Thyroid gland (tissue), 4 donors: ENCODE results near the gene PCSK1. TPM values are rescaled to one million over a fixed set of nuclear protein-coding genes. Genes with fewer than 3 reads are reported as not detected.

ENCODE experiments used
- DNase-seq, 2 donors: peaks; one replicate each; pipeline ENCODE4 v3.0.0-alpha.2; 2019
- H3K27ac ChIP-seq, 3 donors: fragments of 200-600 bp; sonication (generic); 1 replicate in 2 of 3; 2 replicates in 1 of 3; pipeline ENCODE4 v1.5.1; 2016 to 2019; ENCODE audit warnings: mild to moderate bottlenecking in 1 of 3, moderate library complexity in 1 of 3
- H3K27me3 ChIP-seq: fragments of 200-600 bp; sonication (generic); one replicate; pipeline ENCODE4 v1.5.1; 2019
- H3K36me3 ChIP-seq, 2 donors: fragments of 200-600 bp; sonication (generic); one replicate each; pipeline ENCODE4 v1.5.1; 2016 to 2019
- H3K4me1 ChIP-seq, 2 donors: fragments of 200-600 bp; sonication (generic); one replicate each; pipeline ENCODE4 v1.5.1; 2017 to 2019
- H3K4me3 ChIP-seq, 3 donors: fragments of 200-600 bp; sonication (generic); replicated peaks in 1 of 3; 1 replicate in 2 of 3; 2 replicates in 1 of 3; pipeline ENCODE4 v1.5.1; 2016; ENCODE audit warnings: mild to moderate bottlenecking in 1 of 3
- H3K9me3 ChIP-seq: fragments of 200-600 bp; sonication (generic); one replicate; pipeline ENCODE4 v1.5.1; 2017
- CTCF ChIP-seq, 6 experiments: fragments of 200-600 bp in 3 of 6; fragments of 450-650 bp in 3 of 6; sonication (generic) in 3 of 6; IDR thresholded peaks; one replicate each; pipeline ENCODE4 v1.5.1; 2016 to 2019; ENCODE audit warnings: antibody characterized with exemption in 6 of 6, mild to moderate bottlenecking in 2 of 6, inconsistent platforms in 1 of 6, moderate library complexity in 1 of 6
- POLR2A ChIP-seq, 2 donors: fragments of 450-650 bp; IDR thresholded peaks; one replicate each; pipeline ENCODE4 v1.6.1; 2017; ENCODE audit warnings: antibody characterized with exemption in 2 of 2, mild to moderate bottlenecking in 2 of 2, moderate library complexity in 1 of 2
- WGBS, 2 donors: methylation state at CpG; one replicate each; pipeline ENCODE4 v1.1.5; 2017; 5-methylcytosine and 5-hydroxymethylcytosine counted together
- intact Hi-C: fragments of 100-400 bp; cut with DNase I; formaldehyde crosslinking; loops from one replicate; pipeline ENCODE4 v1.15.1; 2023
- total RNA-seq, 4 donors: library from RNA; depleted of rRNA; stranded (reverse); fragments of >200 nt; gene quantifications; one replicate each; pipeline ENCODE4 v1.2.3, GENCODE V29; 2016

Gene PCSK1
- total RNA-seq, 4 donors from 2014 or later = 2.3 to 16.8 (median 7.3) TPM

- Histone ChIP-seq H3K4me1 (no peaks in the 10 kb centered on the region), H3K27ac (no peak overlapping the region), H3K4me3 (no peak overlapping the region), H3K9me3 (no peaks in the 10 kb centered on the region), H3K27me3 (no peaks in the 10 kb centered on the region), H3K36me3 (no peaks in the 10 kb centered on the region)
- TF ChIP-seq POLR2A (IDR thresholded peaks at IDR 0.05) (no peak), CTCF (IDR thresholded peaks at IDR 0.05) (no peak)
- no peak for DNase-seq
- intact Hi-C loops = no loop called here
- WGBS, 2 donors = 76 to 78% methylated on average over 4 of the region's 4 CpGs
These were observed 41.0 kb upstream of the PCSK1 start for GRCh38 chr5:96474073-96474472.

- Histone ChIP-seq H3K4me3 (no peak overlapping the region), H3K9me3 (no peaks in the 10 kb centered on the region), H3K27ac (no peak overlapping the region), H3K36me3 (no peaks in the 10 kb centered on the region), H3K4me1 (no peaks in the 10 kb centered on the region), H3K27me3 (no peaks in the 10 kb centered on the region)
- DNase-seq = no peak
- intact Hi-C loops = no loop called here
- 45 to 48% methylated on average over 1 of the region's 1 CpG for WGBS, 2 donors
- TF ChIP-seq CTCF (IDR thresholded peaks at IDR 0.05) = no peak
- no peak for TF ChIP-seq POLR2A (IDR thresholded peaks at IDR 0.05)
These were observed 40.1 kb upstream of the PCSK1 start for GRCh38 chr5:96473155-96473554.

- TF ChIP-seq POLR2A (IDR thresholded peaks at IDR 0.05) (no peak), CTCF (IDR thresholded peaks at IDR 0.05) (no peak)
- DNase-seq = no peak
- H3K27me3 ChIP-seq = no peaks in the 10 kb centered on the region
- H3K9me3 ChIP-seq = no peaks in the 10 kb centered on the region
- H3K27ac ChIP-seq = no peak overlapping the region
- no peak overlapping the region for H3K4me3 ChIP-seq
- no peaks in the 10 kb centered on the region for H3K36me3 ChIP-seq
- 86 to 95% methylated on average over 1 of the region's 1 CpG for WGBS, 2 donors
- H3K4me1 ChIP-seq = no peaks in the 10 kb centered on the region
- intact Hi-C loops = no loop called here
These were observed 37.7 kb upstream of the PCSK1 start for GRCh38 chr5:96470785-96471184.

GRCh38 chr5:96468956-96469355 lies 35.9 kb upstream of the PCSK1 start:
- WGBS, 2 donors = 79 to 82% methylated on average over 5 of the region's 5 CpGs
- Histone ChIP-seq H3K36me3 (no peaks in the 10 kb centered on the region), H3K27me3 (no peaks in the 10 kb centered on the region), H3K27ac (no peak overlapping the region), H3K4me1 (no peaks in the 10 kb centered on the region), H3K4me3 (no peak overlapping the region), H3K9me3 (no peaks in the 10 kb centered on the region)
- DNase-seq = no peak
- intact Hi-C loops = no loop called here
- no peak for TF ChIP-seq CTCF (IDR thresholded peaks at IDR 0.05)
- no peak for TF ChIP-seq POLR2A (IDR thresholded peaks at IDR 0.05)

GRCh38 chr5:96463091-96463490 lies 30.0 kb upstream of the PCSK1 start:
- intact Hi-C loops = no loop called here
- Histone ChIP-seq H3K36me3 (no peaks in the 10 kb centered on the region), H3K9me3 (no peaks in the 10 kb centered on the region), H3K4me3 (no peak overlapping the region), H3K4me1 (no peaks in the 10 kb centered on the region), H3K27ac (no peak overlapping the region), H3K27me3 (no peaks in the 10 kb centered on the region)
- WGBS, 2 donors = 71 to 72% methylated on average over 2 of the region's 2 CpGs
- TF ChIP-seq CTCF (IDR thresholded peaks at IDR 0.05) = no peak
- no peak for TF ChIP-seq POLR2A (IDR thresholded peaks at IDR 0.05)
- DNase-seq = no peak
